Stimulated activated CD8-positive, alpha-beta memory T cell treated with anti-CD3 and anti-CD28 coated beads, Interleukin-7, amount 100 ng/mL, for 1 hour (primary cell): ENCODE measurements around the gene ATP10D.
"Not testable (repeated sequence)": the region's sequence is repeated elsewhere in the genome, so short reads cannot be mapped to it uniquely, and the experiment has no call there.

Experiments
- DNase-seq, 2 donors: peaks; one replicate each; pipeline ENCODE4 v3.0.0-alpha.2; 2020; ENCODE audit warnings: low read depth in 2 of 2

Gene ATP10D

GRCh38 chr4:47485047-47485692 is at the start of gene ATP10D:
Gene ATP10D, plus strand, starts transcription at chr4:47485275. Its CDS starts 27,266 bp downstream, at chr4:47512541.
- DNase-seq: peak; percentile 42 to 58

- DNase-seq: no peak
Measured at GRCh38 chr4:47442980-47443379, 42.1 kb upstream of the ATP10D start.

GRCh38 chr4:47444031-47444430 is 41.0 kb upstream of the ATP10D start:
- DNase-seq: no peak

DNA sequence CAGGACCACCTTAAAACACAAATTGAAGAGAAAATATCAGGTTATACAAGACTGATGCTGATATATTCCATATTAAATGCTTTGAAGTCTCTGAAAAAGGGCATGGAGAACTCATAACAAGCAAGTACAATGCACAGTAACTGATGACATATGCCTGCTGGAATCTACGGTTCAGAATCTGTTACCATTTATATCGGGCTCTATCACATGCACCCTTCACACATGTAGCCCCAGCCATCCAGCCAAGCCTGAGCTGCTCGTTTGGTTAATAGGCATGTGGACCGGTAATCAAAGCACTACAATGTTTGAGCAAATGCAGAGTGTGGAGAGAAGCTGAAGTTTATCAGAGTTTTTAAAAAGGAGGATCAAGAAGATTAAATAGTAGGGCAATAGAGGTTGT is 33.4 kb upstream of the ATP10D start:
- no peak for DNase-seq

DNA sequence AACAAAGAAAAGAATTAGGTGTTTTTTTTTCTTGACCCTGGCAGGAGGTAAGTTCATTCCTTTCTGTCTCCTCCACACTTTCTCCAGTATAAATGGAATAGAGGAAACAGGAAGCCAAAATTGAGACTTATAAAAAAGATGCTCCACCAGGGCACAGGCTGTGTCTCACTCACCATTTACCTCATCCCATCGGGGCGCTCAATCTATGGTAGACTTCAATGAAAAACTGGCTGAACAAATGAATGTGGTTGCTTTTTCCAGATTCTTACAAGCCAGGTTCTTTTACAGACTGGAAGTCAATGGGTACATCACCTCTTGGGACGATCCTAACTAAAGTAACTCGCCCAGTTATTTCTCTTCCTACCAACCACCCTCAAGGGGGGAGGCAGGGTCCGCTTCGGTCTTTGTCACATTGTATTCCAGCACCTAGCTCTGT is 22.3 kb upstream of the ATP10D start:
- no peak for DNase-seq

DNA sequence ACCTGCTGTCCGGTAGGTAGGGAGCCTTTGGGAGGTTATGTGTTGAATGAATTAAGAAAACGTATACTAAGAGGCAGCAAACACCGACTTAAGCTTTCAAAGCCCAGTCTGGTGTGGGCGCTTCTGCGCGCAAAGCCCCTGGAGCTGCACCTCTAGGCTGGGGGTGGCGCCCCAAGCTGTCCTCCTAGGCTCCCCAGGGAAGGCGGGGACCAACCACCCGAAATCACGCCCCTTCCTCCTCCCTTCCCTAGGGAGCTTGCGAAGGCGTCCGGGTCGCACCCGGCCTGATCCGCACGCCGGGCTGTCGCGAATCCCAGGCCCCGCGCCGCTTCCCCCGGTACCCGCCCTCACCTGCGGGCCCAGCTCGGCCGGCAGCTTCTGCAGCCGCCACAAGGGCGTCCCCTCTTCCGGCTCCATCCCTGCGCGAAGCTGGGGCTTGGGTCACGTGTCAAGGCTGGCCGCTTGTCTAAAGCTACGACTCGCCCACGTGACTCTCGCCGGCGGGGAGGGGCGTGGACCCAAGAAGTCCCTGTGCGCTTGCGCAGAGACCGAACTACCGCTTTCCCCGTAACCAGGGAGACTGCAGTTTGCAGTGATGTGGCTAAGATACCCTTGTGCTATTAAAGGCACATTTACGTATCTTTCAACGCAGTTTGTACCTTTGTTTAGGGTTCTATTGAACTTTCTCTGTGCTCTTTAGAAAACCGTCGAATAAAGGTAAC is 21.7 kb upstream of the ATP10D start, which contains the start of gene COMMD8:
Gene COMMD8, minus strand, starts transcription at position 468 of the 722 bp plus-strand sequence. Its CDS starts 51 bp downstream, at position 417.
- peak; percentile 92 to 96 for DNase-seq

DNA sequence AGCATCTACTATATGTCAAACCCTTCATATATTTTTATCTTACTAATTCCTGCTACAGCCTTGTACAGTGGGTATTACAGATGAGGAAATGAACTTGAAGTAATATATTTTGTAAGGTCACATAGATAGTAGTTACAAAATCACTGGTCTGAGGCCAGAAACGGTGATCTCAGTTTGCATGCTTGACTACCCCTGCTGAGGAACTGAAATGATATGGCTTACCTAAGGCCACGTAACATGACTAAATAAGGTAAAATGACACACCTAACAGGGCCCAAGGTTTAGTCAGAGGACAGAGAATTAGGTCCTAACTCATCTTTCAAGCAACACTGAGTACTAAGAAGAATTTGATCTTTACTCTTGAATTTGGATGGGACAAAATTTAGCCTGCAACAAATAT is 20.1 kb upstream of the ATP10D start:
- no peak for DNase-seq

DNA sequence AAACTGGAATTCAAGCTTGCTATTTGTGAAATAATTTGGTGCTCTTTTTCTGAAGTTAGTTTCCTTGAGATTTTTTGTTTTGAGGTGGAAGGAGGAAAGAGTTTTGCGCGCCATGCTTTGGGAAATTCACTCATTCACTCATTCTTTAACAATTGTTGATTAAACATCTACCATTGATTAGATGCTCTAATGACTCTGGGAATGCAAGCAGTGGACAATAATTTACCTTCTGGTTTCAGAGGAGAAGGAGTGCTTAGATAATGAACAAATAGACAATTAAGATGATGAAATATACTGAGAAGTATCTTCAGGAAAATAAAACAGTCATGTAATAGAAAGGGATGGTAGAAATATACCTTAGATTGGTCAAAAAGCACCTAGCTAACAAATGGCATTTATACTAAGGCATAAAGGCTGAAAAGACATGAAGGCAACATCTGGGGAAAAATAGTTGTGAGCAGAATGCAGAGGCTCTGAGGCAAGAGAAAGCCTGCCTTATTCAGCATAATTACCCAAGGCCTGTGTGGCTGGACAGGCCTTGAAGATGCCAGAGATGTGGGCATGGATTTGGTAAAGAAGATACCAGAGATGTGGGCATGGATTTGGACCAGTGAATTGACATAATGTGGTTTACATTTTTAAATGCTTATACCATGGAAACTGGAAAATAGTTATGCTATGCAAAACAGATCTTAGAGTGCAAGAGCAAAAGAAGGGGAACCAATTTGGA is 18.9 kb upstream of the ATP10D start:
- DNase-seq: no peak

GRCh38 chr4:47468706-47469365 is 16.2 kb upstream of the ATP10D start:
- no peak for DNase-seq

DNA sequence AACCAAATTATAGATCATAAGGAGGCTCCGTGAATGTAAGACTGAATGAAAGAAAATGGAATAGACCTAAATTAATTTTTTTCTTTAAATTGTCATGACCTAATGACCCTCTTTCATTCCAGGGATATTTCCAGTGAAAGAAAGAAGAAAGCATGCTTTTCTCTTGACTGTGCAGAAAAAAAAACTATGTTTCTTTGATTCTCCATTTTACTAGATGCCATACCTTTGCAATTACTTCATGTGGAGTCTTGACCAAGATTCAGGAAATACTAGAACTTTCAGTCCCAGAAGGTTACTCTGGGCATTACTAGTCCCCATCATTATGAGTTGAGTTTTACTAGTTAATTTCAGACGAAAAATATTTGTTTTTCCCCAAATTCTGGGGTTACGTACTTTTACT is 15.1 kb upstream of the ATP10D start:
- DNase-seq: no peak

DNA sequence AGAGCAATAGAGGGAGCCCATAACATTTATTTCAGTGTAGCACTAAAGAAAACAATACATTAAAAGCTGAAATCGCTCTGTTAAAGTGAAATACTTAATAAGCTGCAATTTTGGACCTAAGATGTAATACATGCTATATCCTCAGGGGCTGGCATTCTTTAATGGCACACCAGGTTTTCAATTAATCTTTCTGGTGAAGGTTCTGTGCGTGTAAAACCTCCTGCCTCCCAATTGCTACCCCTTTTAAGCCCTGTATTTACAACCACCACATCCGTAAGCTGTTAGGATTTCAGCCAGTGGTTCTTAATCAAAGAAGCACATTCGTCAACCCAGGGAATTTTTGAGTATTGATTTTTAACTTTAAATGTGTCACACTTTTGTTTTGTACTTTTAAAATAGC is 14.0 kb upstream of the ATP10D start:
- DNase-seq: no peak

DNA sequence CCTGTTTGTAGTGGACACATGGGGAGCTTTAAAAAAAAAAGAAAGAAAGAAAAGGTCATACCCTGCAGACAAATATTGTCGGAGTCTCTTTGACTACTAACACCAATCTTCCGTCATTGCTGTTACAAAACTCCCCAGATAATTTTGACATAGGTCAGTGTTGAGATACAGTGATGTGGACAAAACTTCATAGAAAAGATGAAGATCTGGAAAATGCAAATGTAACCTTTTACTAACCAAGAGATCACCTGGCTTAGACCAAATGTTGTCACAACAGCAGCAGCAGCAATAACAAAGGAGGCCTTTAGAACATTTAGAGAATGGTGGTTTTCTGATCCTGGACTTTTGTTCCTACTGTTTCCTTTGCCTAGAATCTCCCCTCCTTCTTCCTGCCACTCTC is 13.5 kb upstream of the ATP10D start:
- no peak for DNase-seq

DNA sequence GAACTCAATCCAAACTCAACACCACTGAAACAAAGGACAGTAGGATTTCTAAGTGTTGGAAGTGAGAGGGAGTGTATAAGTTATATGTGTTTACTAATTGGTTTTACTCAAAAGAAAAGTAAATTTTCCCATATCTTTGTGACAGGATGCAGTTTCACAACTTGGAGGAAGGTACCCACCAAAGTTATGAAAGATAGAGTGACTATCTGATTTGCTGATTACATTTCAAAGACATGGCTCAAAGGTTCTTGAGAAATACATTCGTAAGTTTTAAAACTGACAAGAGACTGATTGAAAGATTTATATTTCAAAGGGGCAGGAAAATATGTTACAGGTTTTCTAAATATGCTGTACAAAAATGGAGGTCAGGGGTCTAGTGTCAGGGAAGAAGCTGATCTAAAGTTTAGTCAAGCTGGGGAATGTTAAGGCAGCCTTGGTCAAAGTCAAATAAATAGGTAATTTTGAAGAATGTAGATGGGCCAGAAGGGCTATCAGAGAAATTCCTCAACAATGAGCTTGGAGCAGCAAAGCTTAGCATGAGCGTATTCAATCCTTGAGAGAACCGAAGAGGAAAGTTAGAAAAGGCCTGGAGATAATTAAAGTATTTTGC is 11.8 kb upstream of the ATP10D start:
- no peak for DNase-seq

- DNase-seq: no peak
Measured at GRCh38 chr4:47474799-47475198, 10.3 kb upstream of the ATP10D start.

GRCh38 chr4:47475411-47475810 is 9.7 kb upstream of the ATP10D start:
- no peak for DNase-seq

GRCh38 chr4:47478804-47479203 is 6.3 kb upstream of the ATP10D start:
- DNase-seq: no peak

GRCh38 chr4:47482326-47482725 is 2.7 kb upstream of the ATP10D start:
- no peak for DNase-seq

GRCh38 chr4:47483745-47484144 is 1.3 kb upstream of the ATP10D start:
- DNase-seq: no peak

DNA sequence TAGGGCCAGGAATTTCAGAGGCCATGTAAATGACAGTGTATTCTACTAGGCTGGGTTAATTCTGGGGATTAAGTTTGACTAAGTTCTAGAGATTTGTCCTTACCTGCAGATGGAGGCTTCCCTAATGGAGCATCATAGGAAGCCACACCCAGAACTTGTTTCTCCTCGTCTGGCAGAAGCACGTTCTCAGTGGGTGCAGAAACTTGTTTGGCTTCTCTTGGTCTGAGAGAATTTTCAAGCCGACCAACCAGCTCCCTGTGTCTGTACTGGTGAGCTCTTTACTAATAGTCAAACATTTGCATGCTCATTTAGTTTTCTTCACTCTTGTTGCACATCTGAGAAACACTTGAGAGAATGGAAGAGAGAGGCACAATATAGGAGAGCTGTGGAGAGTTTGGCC is 907 bp upstream of the ATP10D start:
- DNase-seq: no peak

DNA sequence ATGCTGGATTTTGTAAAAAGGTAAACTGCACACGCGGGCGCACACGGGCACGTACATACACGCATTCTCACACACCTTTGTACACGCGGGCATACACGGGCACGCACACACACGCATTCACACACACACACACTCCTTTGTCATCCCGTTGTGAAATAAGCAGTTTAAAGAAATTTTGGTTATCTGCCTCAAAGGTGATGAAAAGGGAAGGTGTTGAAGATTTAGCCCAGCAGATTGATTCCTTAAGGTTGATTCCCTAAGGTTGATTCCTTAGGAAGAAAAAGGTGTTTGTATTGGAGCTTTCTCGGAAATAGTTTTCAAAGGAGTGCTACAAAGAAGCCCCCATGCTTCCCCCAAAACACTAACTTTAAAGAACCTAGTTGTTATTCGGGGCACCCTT is 693 bp downstream of the ATP10D start:
- DNase-seq: no peak

GRCh38 chr4:47486231-47486673 is 1.2 kb downstream of the ATP10D start:
- no peak for DNase-seq

DNA sequence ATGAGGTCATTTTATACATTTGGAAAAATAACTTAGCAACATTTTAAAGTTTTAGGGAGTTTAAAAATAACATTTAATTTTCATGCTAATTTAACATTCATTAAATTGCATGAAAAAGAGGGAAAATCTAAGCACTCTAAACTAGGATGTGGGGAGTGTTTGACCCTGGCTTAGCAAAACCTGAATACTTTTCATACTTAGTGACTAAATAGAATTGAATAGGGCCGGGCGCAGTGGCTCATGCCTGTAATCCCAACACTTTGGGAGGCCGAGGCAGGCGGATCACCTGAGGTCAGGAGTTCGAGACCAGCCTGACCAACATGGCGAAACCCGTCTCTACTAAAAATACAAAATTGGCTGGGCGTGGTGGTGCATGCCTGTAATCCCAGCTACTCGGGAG is 1.7 kb downstream of the ATP10D start:
- not testable (repeated sequence) for DNase-seq
